Measurements from ENCODE around the gene ZBED3. TPM values are rescaled to one million over a fixed set of nuclear protein-coding genes. Genes with fewer than 3 reads are reported as not detected.

The ZBED3 gene
- polyA plus RNA-seq, 3 donors, result 1.2 to 2.9 (median 1.5) TPM

- H3K9me3 Mint-ChIP-seq, result peaks cover 0 to 1% (median 0%) of the 10 kb centered on the region in 7 donors
- Histone ChIP-seq H3K79me2 (ENCODE audit: insufficient read depth, low read length) (peaks cover 11% of the 10 kb centered on the region), H3K27me3 (ENCODE audit: control insufficient read depth in 2 of 2, insufficient read depth in 2 of 2, low read length in 2 of 2) (no peaks in the 10 kb centered on the region), H3K4me3 (replicated peaks in 1 of 3; ENCODE audit: low read depth in 2 of 3, low read length in 3 of 3) (no peak overlapping the region), H4K20me1 (ENCODE audit: insufficient read depth, low read length) (no peaks in the 10 kb centered on the region), H3K9me3 (replicated peaks in 1 of 2; ENCODE audit: control insufficient read depth in 1 of 2, insufficient read depth in 1 of 2, low read length in 2 of 2) (no peaks in the 10 kb centered on the region), H3K4me1 (ENCODE audit: control insufficient read depth in 1 of 2, insufficient read depth in 2 of 2, low read length in 2 of 2) (peaks cover 5 to 13% of the 10 kb centered on the region in 2 donors), H3K27ac (ENCODE audit: low read depth in 1 of 2, low read length in 2 of 2) (no peak overlapping the region), H3K9ac (ENCODE audit: insufficient read depth, low read length, poor library complexity, severe bottlenecking) (no peak overlapping the region), H3K4me2 (replicated peaks; ENCODE audit: extremely low read depth, low read length, poor library complexity, severe bottlenecking) (no peak overlapping the region), H2AFZ (ENCODE audit: insufficient read depth, low read depth, low read length, poor library complexity, severe bottlenecking) (no peak overlapping the region), H3K36me3 (replicated peaks in 1 of 2; ENCODE audit: control insufficient read depth in 1 of 2, insufficient read depth in 2 of 2, low read length in 2 of 2) (peaks cover 0 to 35% of the 10 kb centered on the region in 2 donors)
- no peak for TF ChIP-seq CTCF (IDR thresholded peaks at IDR 0.05)
- H3K4me3 Mint-ChIP-seq, result no peak overlapping the region
- peaks cover 2 to 3% (median 2%) of the 10 kb centered on the region in 3 donors for H3K27me3 Mint-ChIP-seq (ENCODE audit: low read depth in 3 of 3)
- H3K36me3 Mint-ChIP-seq, result peaks cover 41 to 44% of the 10 kb centered on the region in 2 donors
- intact Hi-C loops (cut with micrococcal nuclease), result loop anchor here in 1 of 2 donors (5.0 kb wide), 1 partner anchor 207 kb away; no protein-coding TSS in a partner anchor
- WGBS (ENCODE audit: insufficient coverage), result 93% methylated on average over 3 of the region's 4 CpGs
- H3K27ac Mint-ChIP-seq, result peak overlapping the region in 3 of 7 donors; percentile 31 to 73 (median 36)
- H3K4me1 Mint-ChIP-seq, result peaks cover 14% of the 10 kb centered on the region
- no peak for DNase-seq
These were observed 12.3 kb downstream of the ZBED3 start for GRCh38 chr5:77074745-77075144.

- peak overlapping the region in 1 of 7 donors; percentile 29 for H3K27ac Mint-ChIP-seq
- H3K9ac ChIP-seq (ENCODE audit: insufficient read depth, low read length, poor library complexity, severe bottlenecking), result no peak overlapping the region
- H3K4me2 ChIP-seq (replicated peaks; ENCODE audit: extremely low read depth, low read length, poor library complexity, severe bottlenecking), result no peak overlapping the region
These were observed 13.4 kb downstream of the ZBED3 start for GRCh38 chr5:77073667-77074066.

More at GRCh38 chr5:77073667-77074066, 13.4 kb downstream of the ZBED3 start:
- no peak overlapping the region for H3K4me3 ChIP-seq (replicated peaks in 1 of 3; ENCODE audit: low read depth in 2 of 3, low read length in 3 of 3)
- 100% methylated on average over 1 of the region's 2 CpGs for WGBS (ENCODE audit: insufficient coverage)
- TF ChIP-seq CTCF (IDR thresholded peaks at IDR 0.05), result no peak
- H3K27ac ChIP-seq (ENCODE audit: low read depth in 1 of 2, low read length in 2 of 2), result no peak overlapping the region
- no peaks in the 10 kb centered on the region for H3K9me3 ChIP-seq (replicated peaks in 1 of 2; ENCODE audit: control insufficient read depth in 1 of 2, insufficient read depth in 1 of 2, low read length in 2 of 2)
- no peak for DNase-seq
- Mint-ChIP-seq H3K27me3 (ENCODE audit: low read depth in 3 of 3) (peaks cover 2 to 3% (median 2%) of the 10 kb centered on the region in 3 donors), H3K9me3 (peaks cover 0 to 2% (median 0%) of the 10 kb centered on the region in 7 donors), H3K4me3 (no peak overlapping the region), H3K36me3 (peaks cover 48 to 50% of the 10 kb centered on the region in 2 donors), H3K4me1 (peaks cover 14% of the 10 kb centered on the region)
- intact Hi-C loops (cut with micrococcal nuclease), result no loop called here
- no peaks in the 10 kb centered on the region for H3K27me3 ChIP-seq (ENCODE audit: control insufficient read depth in 2 of 2, insufficient read depth in 2 of 2, low read length in 2 of 2)
- no peaks in the 10 kb centered on the region for H4K20me1 ChIP-seq (ENCODE audit: insufficient read depth, low read length)
- H3K79me2 ChIP-seq (ENCODE audit: insufficient read depth, low read length), result peaks cover 11% of the 10 kb centered on the region
- H3K36me3 ChIP-seq (replicated peaks in 1 of 2; ENCODE audit: control insufficient read depth in 1 of 2, insufficient read depth in 2 of 2, low read length in 2 of 2), result peaks cover 1 to 42% of the 10 kb centered on the region in 2 donors
- H2AFZ ChIP-seq (ENCODE audit: insufficient read depth, low read depth, low read length, poor library complexity, severe bottlenecking), result no peak overlapping the region
- H3K4me1 ChIP-seq (ENCODE audit: control insufficient read depth in 1 of 2, insufficient read depth in 2 of 2, low read length in 2 of 2), result peaks cover 5 to 13% of the 10 kb centered on the region in 2 donors
